CD1c-positive myeloid dendritic cell (primary cell): Measurements from ENCODE around the gene RING1.
"Not testable (repeated sequence)": the region's sequence is repeated elsewhere in the genome, so short reads cannot be mapped to it uniquely, and the experiment has no call there.

Experiments used
- DNase-seq: peaks from one replicate; pipeline ENCODE4 v3.0.0-alpha.2; 2016; ENCODE audit errors: extremely low spot score

Gene RING1

GRCh38 chr6:33206027-33206863 is 2.1 kb upstream of the RING1 start:
- DNase-seq = no peak

- no peak for DNase-seq
Measured at GRCh38 chr6:33206864-33207551, 1.3 kb upstream of the RING1 start.

- DNase-seq = peak; percentile 22
Measured at GRCh38 chr6:33207552-33208090, 679 bp upstream of the RING1 start.

GRCh38 chr6:33209856-33210255 is 1.6 kb downstream of the RING1 start:
- DNase-seq = no peak

- DNase-seq = no peak
Measured at GRCh38 chr6:33211136-33211535, 2.8 kb downstream of the RING1 start.

GRCh38 chr6:33211666-33212422 is 3.5 kb downstream of the RING1 start:
- no peak for DNase-seq

- no peak for DNase-seq
Measured at GRCh38 chr6:33212857-33213165, 4.5 kb downstream of the RING1 start.

GRCh38 chr6:33213166-33213988 is 5.1 kb downstream of the RING1 start:
- DNase-seq = peak; percentile 60

GRCh38 chr6:33213989-33214335 is 5.7 kb downstream of the RING1 start:
- DNase-seq = no peak

- no peak for DNase-seq
Measured at GRCh38 chr6:33215271-33216116, 7.2 kb downstream of the RING1 start.

- DNase-seq = no peak
Measured at GRCh38 chr6:33216117-33216649, 7.9 kb downstream of the RING1 start.

- no peak for DNase-seq
Measured at GRCh38 chr6:33217246-33217645, 8.9 kb downstream of the RING1 start.

GRCh38 chr6:33217681-33218080 is 9.4 kb downstream of the RING1 start:
- DNase-seq = no peak

- not testable (repeated sequence) for DNase-seq
Measured at GRCh38 chr6:33226503-33227120, 18.3 kb downstream of the RING1 start.

GRCh38 chr6:33235221-33235634 is 26.9 kb downstream of the RING1 start:
- DNase-seq = no peak

GRCh38 chr6:33236328-33236727 is 28.0 kb downstream of the RING1 start:
- no peak for DNase-seq

GRCh38 chr6:33236852-33237251 is 28.6 kb downstream of the RING1 start:
- DNase-seq = no peak

GRCh38 chr6:33237741-33238140 is 29.4 kb downstream of the RING1 start:
- DNase-seq = no peak

- DNase-seq = no peak
Measured at GRCh38 chr6:33241968-33242367, 33.7 kb downstream of the RING1 start.

GRCh38 chr6:33243476-33243875 is 35.2 kb downstream of the RING1 start:
- peak; percentile 3 for DNase-seq
